Measurements from ENCODE around the gene TRIM17. TPM values are rescaled to one million over a fixed set of nuclear protein-coding genes. Genes with fewer than 3 reads are reported as not detected.

Gene TRIM17
- total and polyA plus RNA-seq, 9 of the 15 experiments (the other 6 are each of a cell fraction or from before 2014, with no cell fraction given): not detected

DNA sequence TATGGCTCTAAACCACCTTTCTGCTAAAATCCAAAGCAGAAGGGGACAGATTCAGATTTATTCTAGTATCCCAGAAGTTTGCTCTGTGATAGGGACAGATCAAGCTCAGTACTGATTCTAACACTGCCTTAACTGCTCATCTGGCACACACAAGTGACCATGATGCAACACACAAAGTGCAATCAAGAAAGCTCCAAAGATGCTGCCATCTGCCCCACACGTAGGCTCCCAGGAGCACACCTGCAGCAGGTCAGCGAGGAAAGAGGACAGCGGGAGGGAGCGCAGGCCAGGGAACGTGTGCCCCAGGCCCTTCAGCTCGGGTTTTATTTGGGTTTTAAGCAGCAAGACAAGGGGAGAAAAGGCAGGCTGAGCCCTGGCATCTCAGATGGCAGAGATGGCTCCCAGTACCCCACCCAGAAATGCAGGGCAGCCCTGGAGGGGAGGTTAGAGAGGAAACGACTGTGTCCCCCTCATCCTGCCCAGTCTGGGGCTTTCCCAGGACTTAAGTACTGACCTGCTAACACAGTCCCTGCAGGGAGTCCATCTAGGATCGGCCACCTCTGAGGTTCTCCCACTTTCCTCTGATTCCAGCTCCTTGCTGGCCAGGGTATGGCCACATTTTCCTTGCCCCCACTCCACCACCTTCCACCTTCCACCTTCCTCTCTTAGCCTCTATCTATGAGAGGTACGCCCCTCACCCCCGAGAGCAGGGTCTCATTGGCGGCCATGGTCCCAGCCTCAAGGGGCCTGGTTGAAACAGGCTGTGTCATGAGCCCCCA lies 11.3 kb downstream of the TRIM17 start (continued):
- TF ChIP-seq MECOM (CRISPR knock-in tag; IDR thresholded peaks at IDR 0.05): no peak
- TF ChIP-seq ZC3H4 (CRISPR knock-in tag; IDR thresholded peaks at IDR 0.05; ENCODE audit: borderline replicate concordance): no peak
- TF ChIP-seq, protein P1, sequence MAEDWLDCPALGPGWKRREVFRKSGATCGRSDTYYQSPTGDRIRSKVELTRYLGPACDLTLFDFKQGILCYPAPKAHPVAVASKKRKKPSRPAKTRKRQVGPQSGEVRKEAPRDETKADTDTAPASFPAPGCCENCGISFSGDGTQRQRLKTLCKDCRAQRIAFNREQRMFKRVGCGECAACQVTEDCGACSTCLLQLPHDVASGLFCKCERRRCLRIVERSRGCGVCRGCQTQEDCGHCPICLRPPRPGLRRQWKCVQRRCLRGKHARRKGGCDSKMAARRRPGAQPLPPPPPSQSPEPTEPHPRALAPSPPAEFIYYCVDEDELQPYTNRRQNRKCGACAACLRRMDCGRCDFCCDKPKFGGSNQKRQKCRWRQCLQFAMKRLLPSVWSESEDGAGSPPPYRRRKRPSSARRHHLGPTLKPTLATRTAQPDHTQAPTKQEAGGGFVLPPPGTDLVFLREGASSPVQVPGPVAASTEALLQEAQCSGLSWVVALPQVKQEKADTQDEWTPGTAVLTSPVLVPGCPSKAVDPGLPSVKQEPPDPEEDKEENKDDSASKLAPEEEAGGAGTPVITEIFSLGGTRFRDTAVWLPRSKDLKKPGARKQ (CRISPR knock-in tag; IDR thresholded peaks at IDR 0.05): no peak
- no peak for TF ChIP-seq RBBP5 (IDR thresholded peaks at IDR 0.05; ENCODE audit: borderline replicate concordance, insufficient read depth, low read length, poor library complexity, severe bottlenecking)
- TF ChIP-seq, protein P2, sequence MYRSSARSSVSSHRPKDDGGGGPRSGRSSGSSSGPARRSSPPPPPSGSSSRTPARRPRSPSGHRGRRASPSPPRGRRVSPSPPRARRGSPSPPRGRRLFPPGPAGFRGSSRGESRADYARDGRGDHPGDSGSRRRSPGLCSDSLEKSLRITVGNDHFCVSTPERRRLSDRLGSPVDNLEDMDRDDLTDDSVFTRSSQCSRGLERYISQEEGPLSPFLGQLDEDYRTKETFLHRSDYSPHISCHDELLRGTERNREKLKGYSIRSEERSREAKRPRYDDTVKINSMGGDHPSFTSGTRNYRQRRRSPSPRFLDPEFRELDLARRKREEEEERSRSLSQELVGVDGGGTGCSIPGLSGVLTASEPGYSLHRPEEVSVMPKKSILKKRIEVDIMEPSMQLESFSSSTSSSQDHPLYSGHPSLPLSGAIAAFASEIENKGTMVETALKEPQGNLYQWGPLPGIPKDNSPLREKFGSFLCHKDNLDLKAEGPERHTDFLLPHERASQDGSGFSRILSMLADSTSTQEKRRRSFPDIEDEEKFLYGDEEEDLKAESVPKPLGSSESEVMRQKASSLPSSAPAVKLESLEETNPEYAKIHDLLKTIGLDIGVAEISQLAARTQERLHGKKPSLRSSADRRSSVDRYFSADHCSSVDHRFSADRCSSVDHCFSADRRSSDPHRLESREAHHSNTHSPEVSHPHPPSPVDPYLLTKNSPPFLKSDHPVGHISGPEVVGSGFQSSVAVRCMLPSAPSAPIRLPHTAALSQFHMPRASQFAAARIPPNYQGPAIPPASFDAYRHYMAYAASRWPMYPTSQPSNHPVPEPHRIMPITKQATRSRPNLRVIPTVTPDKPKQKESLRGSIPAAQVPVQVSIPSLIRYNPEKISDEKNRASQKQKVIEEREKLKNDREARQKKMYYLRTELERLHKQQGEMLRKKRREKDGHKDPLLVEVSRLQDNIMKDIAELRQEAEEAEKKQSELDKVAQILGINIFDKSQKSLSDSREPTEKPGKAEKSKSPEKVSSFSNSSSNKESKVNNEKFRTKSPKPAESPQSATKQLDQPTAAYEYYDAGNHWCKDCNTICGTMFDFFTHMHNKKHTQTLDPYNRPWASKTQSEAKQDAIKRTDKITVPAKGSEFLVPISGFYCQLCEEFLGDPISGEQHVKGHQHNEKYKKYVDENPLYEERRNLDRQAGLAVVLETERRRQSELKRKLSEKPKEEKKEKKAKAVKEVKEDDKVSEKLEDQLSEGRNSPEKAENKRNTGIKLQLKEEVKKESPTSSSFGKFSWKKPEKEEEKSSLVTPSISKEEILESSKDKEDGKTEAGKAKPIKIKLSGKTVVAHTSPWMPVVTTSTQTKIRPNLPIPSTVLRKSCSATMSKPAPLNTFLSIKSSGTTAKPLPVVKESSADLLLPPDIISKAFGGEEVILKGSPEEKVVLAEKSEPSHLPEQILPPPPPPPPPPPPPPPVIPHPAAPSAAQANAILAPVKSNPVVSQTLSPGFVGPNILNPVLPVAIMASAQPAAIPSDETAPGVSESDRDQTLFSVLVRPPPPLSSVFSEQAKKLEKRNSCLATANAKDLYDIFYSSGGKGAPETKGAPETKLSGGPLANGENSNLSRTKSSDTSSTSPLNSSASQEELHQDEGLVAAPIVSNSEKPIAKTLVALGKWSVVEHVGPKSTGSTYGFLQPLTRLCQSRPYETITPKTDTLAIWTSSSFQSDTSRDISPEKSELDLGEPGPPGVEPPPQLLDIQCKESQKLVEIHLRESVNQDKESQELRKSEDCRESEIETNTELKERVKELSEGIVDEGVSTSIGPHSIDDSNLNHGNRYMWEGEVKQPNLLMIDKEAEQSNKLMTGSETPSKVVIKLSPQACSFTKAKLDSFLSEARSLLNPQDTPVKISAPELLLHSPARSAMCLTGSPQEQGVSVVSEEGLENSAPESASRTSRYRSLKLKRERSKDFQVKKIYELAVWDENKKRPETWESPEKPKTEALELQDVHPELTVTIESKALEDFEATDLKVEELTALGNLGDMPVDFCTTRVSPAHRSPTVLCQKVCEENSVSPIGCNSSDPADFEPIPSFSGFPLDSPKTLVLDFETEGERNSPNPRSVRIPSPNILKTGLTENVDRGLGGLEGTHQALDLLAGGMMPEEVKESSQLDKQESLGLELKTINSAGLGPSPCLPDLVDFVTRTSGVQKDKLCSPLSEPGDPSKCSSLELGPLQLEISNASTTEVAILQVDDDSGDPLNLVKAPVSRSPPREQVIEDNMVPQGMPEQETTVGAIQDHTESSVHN (IDR thresholded peaks at IDR 0.05; ENCODE audit: borderline replicate concordance in 1 of 2, low read depth in 1 of 2): no peak
- no peak for TF ChIP-seq ZNF133 (CRISPR knock-in tag; IDR thresholded peaks at IDR 0.05)
- no peak for TF ChIP-seq KHSRP (IDR thresholded peaks at IDR 0.05)
- TF ChIP-seq CCAR2 (IDR thresholded peaks at IDR 0.05; ENCODE audit: low read depth, low read length): no peak
- TF ChIP-seq HEY1 (CRISPR knock-in tag; IDR thresholded peaks at IDR 0.05; ENCODE audit: borderline replicate concordance): no peak
- no peak for TF ChIP-seq MIER1 (IDR thresholded peaks at IDR 0.05; ENCODE audit: low read depth)
- TF ChIP-seq ZNF140 (CRISPR knock-in tag; IDR thresholded peaks at IDR 0.05): no peak
- peak; percentile 62 for TF ChIP-seq CEBPB (tag; IDR thresholded peaks at IDR 0.05)
- TF ChIP-seq BRD9 (IDR thresholded peaks at IDR 0.05; ENCODE audit: low read depth, partially characterized antibody): no peak
- no peak for TF ChIP-seq CBFA2T3 (IDR thresholded peaks at IDR 0.05)
- no peak for TF ChIP-seq ZSCAN32 (CRISPR knock-in tag; IDR thresholded peaks at IDR 0.05)

All from K562 (cell line).